ENCODE data around the gene CNOT9. TPM values are rescaled to one million over a fixed set of nuclear protein-coding genes. Genes with fewer than 3 reads are reported as not detected.

The CNOT9 gene
- total and polyA plus RNA-seq, 10 of the 15 experiments (the other 5 are each of a cell fraction or from before 2014, with no cell fraction given) = 51.0 to 172 (median 98.2) TPM

DNA sequence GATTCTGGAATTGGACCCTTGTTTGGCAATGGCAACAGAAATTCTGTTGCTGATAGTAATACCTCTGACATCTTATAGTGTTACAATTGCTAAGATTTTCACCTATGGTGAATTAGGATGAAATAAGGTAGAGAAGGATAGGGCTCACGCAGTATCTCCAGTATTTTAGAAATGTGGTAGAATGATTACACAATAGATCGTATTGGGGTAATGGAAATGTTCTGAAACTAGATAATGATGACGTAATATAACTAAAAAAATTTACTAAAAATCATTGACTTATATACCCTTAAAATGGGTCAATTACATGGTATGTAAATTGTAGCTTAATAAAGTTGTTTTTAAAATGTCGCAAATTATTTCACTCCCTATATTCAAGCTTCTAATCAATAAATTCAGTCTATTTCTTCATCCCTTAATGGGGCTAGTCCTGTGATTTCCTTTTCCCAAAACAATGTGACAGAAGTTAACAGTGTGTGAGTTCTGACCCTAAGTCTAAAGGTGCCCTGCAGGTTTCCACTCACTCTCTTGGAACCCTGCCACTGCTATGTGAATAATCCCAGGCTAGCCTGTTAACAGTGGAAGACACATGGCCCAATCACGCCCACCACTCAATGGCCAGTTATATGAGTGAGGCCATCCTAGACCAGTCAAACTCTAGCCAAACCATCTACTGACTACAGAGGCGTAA is 31.7 kb upstream of the CNOT9 start:
- Histone ChIP-seq H3K27ac (ENCODE audit: control insufficient read depth, insufficient read depth) (no peak overlapping the region), H3K36me3 (ENCODE audit: control insufficient read depth in 2 of 2, insufficient read depth in 2 of 2, low read length in 1 of 2) (peaks cover 5 to 25% of the 10 kb centered on the region in 2 experiments), H2AFZ (ENCODE audit: control insufficient read depth, low read depth, low read length) (no peak overlapping the region), H3K79me2 (ENCODE audit: control insufficient read depth, insufficient read depth, low read length) (no peaks in the 10 kb centered on the region), H3K9ac (ENCODE audit: control insufficient read depth, insufficient read depth, low read length) (no peak overlapping the region), H3K9me3 (replicated peaks; ENCODE audit: control insufficient read depth, insufficient read depth, low read length) (no peaks in the 10 kb centered on the region), H3K4me2 (ENCODE audit: control insufficient read depth, insufficient read depth) (no peak overlapping the region), H3K27me3 (replicated peaks in 1 of 2; ENCODE audit: control insufficient read depth in 2 of 2, insufficient read depth in 2 of 2, low read length in 1 of 2) (no peaks in the 10 kb centered on the region), H3K4me3 (no peak overlapping the region), H3K4me1 (ENCODE audit: control insufficient read depth, insufficient read depth, low read length) (no peaks in the 10 kb centered on the region), H4K20me1 (ENCODE audit: control insufficient read depth, insufficient read depth) (no peaks in the 10 kb centered on the region)
- DNase-seq (ENCODE audit: low read depth, low spot score) = no peak
- POLR2A ChIA-PET = interaction anchor here (0.5 kb wide), 1 partner anchor 103 kb away, joined by 4 read pairs; no protein-coding TSS in a partner anchor
- no TSS peak for BruUV-seq (replicated peaks)
- intact Hi-C loops (cut with micrococcal nuclease; ENCODE audit: unreplicated experiment) (no loop called here), in situ Hi-C loops (cut with MboI) (no loop called here)
- RAD21 ChIA-PET (ENCODE audit: unreplicated experiment) = no interaction called here
- FAIRE-seq = no peak
- CTCF ChIA-PET = interaction anchor here (1.2 kb wide), 1 partner anchor 27 kb away, joined by 3 read pairs; no protein-coding TSS in a partner anchor
- no peak for ATAC-seq
- SMC1A ChIA-PET (ENCODE audit: uncharacterized antibody, unreplicated experiment) = no interaction called here
- 94% methylated on average over 6 of the region's 6 CpGs for WGBS (ENCODE audit: insufficient coverage, insufficient replicate concordance, low lambda C conversion rate, missing lambda C conversion rate)
- TF ChIP-seq, protein P1, sequence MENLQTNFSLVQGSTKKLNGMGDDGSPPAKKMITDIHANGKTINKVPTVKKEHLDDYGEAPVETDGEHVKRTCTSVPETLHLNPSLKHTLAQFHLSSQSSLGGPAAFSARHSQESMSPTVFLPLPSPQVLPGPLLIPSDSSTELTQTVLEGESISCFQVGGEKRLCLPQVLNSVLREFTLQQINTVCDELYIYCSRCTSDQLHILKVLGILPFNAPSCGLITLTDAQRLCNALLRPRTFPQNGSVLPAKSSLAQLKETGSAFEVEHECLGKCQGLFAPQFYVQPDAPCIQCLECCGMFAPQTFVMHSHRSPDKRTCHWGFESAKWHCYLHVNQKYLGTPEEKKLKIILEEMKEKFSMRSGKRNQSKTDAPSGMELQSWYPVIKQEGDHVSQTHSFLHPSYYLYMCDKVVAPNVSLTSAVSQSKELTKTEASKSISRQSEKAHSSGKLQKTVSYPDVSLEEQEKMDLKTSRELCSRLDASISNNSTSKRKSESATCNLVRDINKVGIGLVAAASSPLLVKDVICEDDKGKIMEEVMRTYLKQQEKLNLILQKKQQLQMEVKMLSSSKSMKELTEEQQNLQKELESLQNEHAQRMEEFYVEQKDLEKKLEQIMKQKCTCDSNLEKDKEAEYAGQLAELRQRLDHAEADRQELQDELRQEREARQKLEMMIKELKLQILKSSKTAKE (IDR thresholded peaks at IDR 0.05; ENCODE audit: low read depth, poor library complexity, severe bottlenecking) = no peak
- TF ChIP-seq, protein P2, sequence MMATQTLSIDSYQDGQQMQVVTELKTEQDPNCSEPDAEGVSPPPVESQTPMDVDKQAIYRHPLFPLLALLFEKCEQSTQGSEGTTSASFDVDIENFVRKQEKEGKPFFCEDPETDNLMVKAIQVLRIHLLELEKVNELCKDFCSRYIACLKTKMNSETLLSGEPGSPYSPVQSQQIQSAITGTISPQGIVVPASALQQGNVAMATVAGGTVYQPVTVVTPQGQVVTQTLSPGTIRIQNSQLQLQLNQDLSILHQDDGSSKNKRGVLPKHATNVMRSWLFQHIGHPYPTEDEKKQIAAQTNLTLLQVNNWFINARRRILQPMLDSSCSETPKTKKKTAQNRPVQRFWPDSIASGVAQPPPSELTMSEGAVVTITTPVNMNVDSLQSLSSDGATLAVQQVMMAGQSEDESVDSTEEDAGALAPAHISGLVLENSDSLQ (IDR thresholded peaks at IDR 0.05) = no peak
- TF ChIP-seq RFX5 (IDR thresholded peaks at IDR 0.05; ENCODE audit: low read depth, low read length) (no peak), KDM1A (IDR thresholded peaks at IDR 0.05; ENCODE audit: borderline replicate concordance) (no peak), RUNX3 (IDR thresholded peaks at IDR 0.05; ENCODE audit: low read length) (no peak), DPF2 (IDR thresholded peaks at IDR 0.05) (no peak), SMC3 (IDR thresholded peaks at IDR 0.05; ENCODE audit: borderline replicate concordance, low read length) (no peak), TCF7 (IDR thresholded peaks at IDR 0.05; ENCODE audit: borderline replicate concordance) (no peak), CUX1 (IDR thresholded peaks at IDR 0.05; ENCODE audit: insufficient replicate concordance, low read depth, low read length) (no peak), SRF (IDR thresholded peaks at IDR 0.05; ENCODE audit: low read depth in 2 of 2, low read length in 2 of 2) (no peak), CBX5 (IDR thresholded peaks at IDR 0.05; ENCODE audit: low read depth) (no peak), SREBF1 (IDR thresholded peaks at IDR 0.05; ENCODE audit: low read length) (no peak)
- TF ChIP-seq, protein P3, sequence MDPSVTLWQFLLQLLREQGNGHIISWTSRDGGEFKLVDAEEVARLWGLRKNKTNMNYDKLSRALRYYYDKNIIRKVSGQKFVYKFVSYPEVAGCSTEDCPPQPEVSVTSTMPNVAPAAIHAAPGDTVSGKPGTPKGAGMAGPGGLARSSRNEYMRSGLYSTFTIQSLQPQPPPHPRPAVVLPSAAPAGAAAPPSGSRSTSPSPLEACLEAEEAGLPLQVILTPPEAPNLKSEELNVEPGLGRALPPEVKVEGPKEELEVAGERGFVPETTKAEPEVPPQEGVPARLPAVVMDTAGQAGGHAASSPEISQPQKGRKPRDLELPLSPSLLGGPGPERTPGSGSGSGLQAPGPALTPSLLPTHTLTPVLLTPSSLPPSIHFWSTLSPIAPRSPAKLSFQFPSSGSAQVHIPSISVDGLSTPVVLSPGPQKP (IDR thresholded peaks at IDR 0.05; ENCODE audit: low read depth, low read length) = no peak
- TF ChIP-seq, protein P4, sequence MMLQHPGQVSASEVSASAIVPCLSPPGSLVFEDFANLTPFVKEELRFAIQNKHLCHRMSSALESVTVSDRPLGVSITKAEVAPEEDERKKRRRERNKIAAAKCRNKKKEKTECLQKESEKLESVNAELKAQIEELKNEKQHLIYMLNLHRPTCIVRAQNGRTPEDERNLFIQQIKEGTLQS (IDR thresholded peaks at IDR 0.05; ENCODE audit: borderline replicate concordance, extremely low read depth, low read depth, low read length) = no peak

Measured in GM12878 (cell line).